Cardiac fibroblast (primary cell): Measurements from ENCODE around the gene SELENBP1.

Experiments
- DNase-seq, 2 donors: peaks; one replicate each; pipeline versions ENCODE4 v3.0.0 to v3.0.0-alpha.2; 2010; ENCODE audit warnings: low read depth in 2 of 2
- H3K4me3 ChIP-seq, 2 donors: replicated peaks in 1 of 2; 1 replicate in 1 of 2; 2 replicates in 1 of 2; pipeline ENCODE4 v1.5.1; 2011; ENCODE audit warnings: low read depth in 2 of 2, low read length in 2 of 2, mild to moderate bottlenecking in 2 of 2, moderate library complexity in 1 of 2
- CTCF ChIP-seq: IDR thresholded peaks from one replicate; pipeline ENCODE4 v1.5.1; 2011; ENCODE audit warnings: low read depth, mild to moderate bottlenecking, low read length, inconsistent platforms

Gene SELENBP1

DNA sequence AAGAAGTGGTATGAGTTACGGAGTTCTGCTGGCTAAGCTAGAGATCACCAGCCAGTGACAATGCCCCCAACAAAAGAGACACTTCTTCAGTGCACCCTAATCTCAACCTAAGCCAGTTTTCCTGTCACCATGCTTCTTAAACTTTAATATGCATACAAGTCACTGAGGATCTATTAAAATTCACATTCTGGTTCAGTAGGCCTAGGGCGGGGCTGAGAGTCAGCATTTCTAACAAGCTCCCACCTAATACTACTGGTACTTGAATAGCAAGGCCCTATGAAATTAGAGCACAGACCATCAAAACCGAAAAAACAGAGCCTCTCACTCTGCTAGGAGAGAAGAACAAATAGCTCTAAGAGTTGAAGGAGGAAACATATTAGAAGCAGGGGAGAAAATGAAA lies 34.8 kb upstream of the SELENBP1 start:
- no peak for DNase-seq
- no peak for TF ChIP-seq CTCF
- H3K4me3 ChIP-seq, result no peak overlapping the region

GRCh38 chr1:151406176-151406575 lies 33.7 kb upstream of the SELENBP1 start:
- H3K4me3 ChIP-seq, result no peak overlapping the region
- no peak for TF ChIP-seq CTCF
- DNase-seq, result no peak

GRCh38 chr1:151405187-151405951 lies 32.9 kb upstream of the SELENBP1 start:
- TF ChIP-seq CTCF, result no peak
- no peak overlapping the region for H3K4me3 ChIP-seq
- no peak for DNase-seq

GRCh38 chr1:151403612-151404011 lies 31.1 kb upstream of the SELENBP1 start:
- TF ChIP-seq CTCF, result no peak
- DNase-seq, result no peak
- H3K4me3 ChIP-seq, result no peak overlapping the region

GRCh38 chr1:151402764-151403163 lies 30.3 kb upstream of the SELENBP1 start:
- no peak overlapping the region for H3K4me3 ChIP-seq
- no peak for TF ChIP-seq CTCF
- no peak for DNase-seq

DNA sequence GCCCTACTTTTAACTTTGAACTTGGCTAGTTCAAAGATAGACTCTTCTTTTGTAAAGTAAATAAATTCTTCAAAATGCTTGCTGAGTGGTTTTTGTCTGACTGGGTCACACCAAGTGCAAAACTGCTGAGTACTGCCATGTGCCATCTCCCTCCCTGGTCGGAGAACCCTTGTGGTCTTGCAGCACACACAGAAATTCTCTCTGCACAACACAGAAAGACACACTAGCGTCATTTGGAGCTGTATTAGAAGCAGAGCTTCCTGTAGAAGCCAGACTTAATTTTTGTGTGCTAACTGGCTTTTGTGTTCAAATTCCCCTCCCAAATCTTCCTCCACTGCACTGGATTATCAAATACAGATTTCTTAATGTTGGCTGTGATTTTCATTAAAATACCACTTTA lies 29.4 kb upstream of the SELENBP1 start:
- no peak overlapping the region for H3K4me3 ChIP-seq
- no peak for DNase-seq
- TF ChIP-seq CTCF, result no peak
